Measurements from ENCODE around the gene PCDHGB3.
"Not testable (repeated sequence)": the region's sequence is repeated elsewhere in the genome, so short reads cannot be mapped to it uniquely, and the experiment has no call there.

The PCDHGB3 gene

GRCh38 chr5:141369994-141370848 lies at the start of gene PCDHGB3:
Gene PCDHGB3, plus strand, starts transcription at chr5:141370242. Its CDS starts 153 bp downstream, at chr5:141370395.
- ATAC-seq (no peak), DNase-seq (no peak)

- no peak for ATAC-seq
- DNase-seq: no peak
Measured at GRCh38 chr5:141322261-141322660, 47.8 kb upstream of the PCDHGB3 start.

DNA sequence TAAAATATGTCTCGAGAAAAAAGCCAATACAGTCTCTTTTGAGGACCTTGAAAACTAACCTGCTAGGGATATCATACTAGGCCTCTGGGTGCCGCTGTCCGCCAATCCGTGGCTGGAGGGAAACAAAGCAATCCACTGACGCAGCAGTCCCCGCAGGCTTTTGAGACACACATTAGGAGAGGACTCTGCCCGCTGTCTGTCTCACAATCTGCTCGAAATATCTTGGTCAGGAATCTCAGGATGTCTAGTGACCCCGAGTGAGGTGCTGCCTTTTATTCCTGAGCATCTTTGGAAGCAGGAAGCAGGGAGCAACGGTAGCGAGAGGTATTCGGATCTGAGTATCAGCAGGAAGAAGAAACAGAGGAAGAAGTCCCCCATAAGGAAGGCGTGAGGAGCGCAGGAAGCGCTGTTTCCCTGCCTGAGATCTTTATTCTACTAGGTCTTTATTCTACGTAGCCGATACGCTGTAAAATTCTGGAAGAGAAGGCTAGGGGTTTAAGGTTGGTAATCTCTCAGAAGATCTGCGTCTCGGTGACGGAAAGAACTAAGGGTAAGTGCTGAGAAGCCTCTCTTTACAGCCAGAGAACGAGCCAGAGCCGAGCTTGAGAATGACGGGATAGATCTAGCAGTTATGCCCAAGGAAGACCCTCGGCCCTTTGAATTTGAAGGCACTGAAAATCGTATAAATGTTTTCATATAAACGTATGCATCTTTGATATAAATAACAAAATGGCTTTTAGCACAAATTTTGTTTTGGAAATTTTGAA lies 43.8 kb upstream of the PCDHGB3 start:
- DNase-seq: peak; percentile 58
- peak; percentile 86 for ATAC-seq

DNA sequence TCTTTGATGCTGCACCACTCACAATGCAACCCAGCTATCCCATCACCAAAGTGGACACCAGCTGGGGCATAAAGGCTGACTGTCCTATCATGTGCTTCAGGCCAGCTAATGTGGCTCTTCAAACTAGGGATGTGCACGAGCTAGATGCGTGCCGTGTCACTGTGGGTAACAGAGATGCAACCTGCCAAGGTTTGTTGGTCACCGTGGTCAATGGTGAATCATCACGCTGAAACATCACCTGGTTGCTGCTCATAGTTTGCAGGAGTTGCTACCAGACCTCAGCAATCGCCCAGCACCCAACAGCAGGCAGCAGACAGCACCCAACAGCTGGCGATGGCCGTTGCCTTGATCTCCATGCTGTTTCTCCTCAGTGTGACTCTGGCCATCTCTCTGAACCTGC lies 41.8 kb upstream of the PCDHGB3 start:
- ATAC-seq: no peak
- no peak for DNase-seq

- DNase-seq: no peak
- no peak for ATAC-seq
Measured at GRCh38 chr5:141330299-141331080, 39.6 kb upstream of the PCDHGB3 start, which contains the start of gene PCDHGA1. Gene PCDHGA1, plus strand, starts transcription at chr5:141330514.

GRCh38 chr5:141332571-141332970 lies 37.5 kb upstream of the PCDHGB3 start:
- DNase-seq, ATAC-seq: not testable (repeated sequence)

DNA sequence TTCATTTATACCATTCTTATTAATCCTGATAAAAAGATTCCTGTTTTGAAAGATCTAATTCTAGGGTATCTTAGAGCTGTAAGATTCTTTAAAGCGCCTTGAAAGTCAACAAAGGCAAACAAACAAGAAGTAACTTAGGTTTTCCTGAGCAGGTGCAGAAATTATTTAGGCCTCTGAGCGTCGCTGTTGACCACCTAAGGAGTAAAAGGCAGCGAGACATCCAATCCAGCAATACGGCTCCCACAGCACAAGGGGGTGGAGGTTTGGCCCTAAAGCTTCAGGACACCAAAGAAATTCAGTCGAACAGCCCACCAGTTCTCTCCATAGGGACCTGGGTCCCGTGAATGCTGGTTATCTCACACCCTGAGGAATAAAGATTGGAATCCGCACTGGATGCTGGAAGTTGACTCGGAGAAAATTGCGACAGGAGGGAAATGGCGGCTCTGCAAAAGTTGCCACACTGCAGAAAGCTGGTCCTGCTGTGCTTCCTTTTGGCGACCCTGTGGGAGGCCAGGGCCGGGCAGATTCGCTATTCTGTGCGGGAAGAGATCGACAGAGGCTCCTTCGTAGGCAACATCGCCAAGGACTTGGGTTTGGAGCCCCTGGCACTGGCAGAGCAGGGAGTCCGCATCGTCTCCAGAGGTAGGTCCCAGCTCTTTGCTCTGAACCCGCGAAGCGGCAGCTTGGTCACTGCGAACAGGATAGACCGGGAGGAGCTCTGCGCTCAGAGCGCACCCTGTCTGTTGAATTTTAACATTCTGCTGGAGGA lies 31.3 kb upstream of the PCDHGB3 start, which contains the start of gene PCDHGA2:
PCDHGA2 (plus strand) TSS at position 223 of the 769 bp plus-strand sequence.
- ATAC-seq: no peak
- DNase-seq: no peak

- ATAC-seq, DNase-seq: not testable (repeated sequence)
Measured at GRCh38 chr5:141340781-141341354, 29.2 kb upstream of the PCDHGB3 start.

DNA sequence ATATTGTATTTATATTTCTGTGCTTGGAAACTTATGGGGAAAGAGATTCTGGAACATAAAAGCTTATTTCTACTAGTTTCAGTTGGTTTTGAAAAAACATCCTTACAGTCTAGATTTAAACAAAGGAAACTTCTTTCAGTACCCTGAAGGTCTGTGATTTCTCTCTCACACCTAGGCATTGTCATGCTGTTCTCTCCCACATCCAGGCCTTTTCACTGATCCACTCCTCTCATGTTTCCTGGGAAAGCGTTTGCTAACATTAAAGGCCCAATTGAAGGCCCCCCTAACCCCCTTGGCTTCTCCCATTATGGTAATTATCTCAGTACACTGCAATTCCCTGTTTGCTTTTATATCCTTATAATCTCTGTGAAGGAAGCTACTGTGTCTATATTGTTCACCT lies 27.3 kb upstream of the PCDHGB3 start:
- ATAC-seq (no peak), DNase-seq (no peak)

DNA sequence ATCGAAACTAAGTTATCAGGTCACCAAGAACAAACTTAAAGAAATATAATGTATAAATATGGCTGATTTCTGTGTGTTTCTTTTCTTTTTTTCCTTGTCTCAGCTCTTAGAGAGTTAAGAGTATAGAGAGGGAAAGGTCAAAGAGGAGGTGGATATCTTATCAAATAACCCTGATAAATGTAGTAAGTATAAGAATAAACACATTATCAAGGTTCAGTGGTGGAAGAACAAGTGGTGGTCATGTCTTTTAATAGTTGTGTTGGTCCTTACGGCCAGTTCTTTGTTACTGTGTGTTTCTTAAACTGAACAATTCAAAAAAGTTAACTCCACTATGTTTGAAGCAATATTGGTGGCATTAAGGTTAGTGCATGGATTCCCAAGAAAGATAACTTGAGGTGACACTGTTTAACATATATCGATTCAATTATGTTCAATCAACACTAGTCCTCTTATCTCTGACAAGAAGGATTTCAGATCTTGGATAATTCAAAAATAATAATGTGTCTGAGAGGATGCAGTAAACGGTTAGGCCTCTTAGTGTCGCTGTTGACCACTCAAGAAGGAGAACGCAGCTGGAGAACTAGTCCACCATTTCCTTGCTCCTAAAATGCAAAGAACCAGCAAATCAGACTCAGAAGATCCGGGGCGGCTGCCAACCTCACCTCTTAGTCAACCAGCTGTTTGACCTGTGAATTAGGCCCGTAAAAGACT lies 26.6 kb upstream of the PCDHGB3 start, which contains the start of gene PCDHGA3:
PCDHGA3 (plus strand) TSS at position 588 of the 711 bp plus-strand sequence. CDS start 205 bp downstream, outside the sequence.
- no peak for ATAC-seq
- DNase-seq: no peak

DNA sequence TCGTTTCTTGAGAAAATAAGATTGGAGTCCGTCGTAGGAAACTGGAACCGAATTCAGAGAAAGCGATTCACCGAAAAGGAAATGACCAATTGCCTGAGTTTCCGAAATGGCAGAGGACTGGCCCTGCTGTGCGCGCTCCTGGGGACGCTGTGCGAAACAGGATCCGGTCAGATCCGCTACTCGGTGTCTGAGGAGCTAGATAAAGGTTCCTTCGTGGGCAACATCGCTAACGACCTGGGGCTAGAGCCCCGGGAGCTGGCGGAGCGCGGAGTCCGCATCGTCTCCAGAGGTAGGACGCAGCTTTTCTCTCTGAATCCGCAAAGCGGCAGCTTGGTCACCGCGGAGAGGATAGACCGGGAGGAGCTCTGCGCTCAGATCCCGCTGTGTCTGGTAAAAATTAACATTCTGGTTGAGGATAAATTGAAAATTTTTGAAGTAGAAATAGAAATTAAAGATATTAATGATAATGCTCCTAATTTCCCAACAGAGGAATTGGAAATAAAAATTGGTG lies 26.0 kb upstream of the PCDHGB3 start:
- DNase-seq: no peak

DNA sequence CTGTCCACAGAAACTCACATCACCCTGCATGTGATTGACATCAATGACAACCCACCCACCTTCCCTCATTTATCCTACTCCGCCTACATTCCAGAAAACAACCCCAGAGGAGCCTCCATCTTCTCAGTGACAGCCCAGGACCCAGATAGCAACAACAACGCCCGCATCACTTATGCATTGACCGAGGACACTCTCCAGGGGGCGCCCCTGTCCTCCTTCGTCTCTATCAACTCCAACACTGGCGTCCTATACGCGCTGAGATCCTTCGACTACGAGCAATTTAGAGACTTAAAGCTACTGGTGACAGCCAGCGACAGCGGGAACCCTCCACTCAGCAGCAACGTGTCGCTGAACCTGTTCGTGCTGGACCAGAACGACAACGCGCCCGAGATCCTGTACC lies 24.7 kb upstream of the PCDHGB3 start:
- ATAC-seq (no peak), DNase-seq (no peak)

More for the DNA sequence above, 26.0 kb upstream of the PCDHGB3 start:
- no peak for ATAC-seq

DNA sequence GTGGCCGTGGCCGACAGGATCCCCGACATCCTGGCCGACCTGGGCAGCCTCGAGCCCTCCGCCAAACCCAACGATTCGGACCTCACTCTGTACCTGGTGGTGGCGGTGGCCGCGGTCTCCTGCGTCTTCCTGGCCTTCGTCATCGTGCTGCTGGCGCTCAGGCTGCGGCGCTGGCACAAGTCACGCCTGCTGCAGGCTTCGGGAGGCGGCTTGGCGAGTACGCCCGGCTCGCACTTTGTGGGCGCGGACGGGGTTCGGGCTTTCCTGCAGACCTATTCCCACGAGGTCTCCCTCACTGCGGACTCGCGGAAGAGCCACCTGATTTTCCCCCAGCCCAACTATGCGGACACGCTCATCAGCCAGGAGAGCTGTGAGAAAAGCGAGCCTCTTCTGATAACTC lies 24.0 kb upstream of the PCDHGB3 start:
- not testable (repeated sequence) for ATAC-seq, DNase-seq

DNA sequence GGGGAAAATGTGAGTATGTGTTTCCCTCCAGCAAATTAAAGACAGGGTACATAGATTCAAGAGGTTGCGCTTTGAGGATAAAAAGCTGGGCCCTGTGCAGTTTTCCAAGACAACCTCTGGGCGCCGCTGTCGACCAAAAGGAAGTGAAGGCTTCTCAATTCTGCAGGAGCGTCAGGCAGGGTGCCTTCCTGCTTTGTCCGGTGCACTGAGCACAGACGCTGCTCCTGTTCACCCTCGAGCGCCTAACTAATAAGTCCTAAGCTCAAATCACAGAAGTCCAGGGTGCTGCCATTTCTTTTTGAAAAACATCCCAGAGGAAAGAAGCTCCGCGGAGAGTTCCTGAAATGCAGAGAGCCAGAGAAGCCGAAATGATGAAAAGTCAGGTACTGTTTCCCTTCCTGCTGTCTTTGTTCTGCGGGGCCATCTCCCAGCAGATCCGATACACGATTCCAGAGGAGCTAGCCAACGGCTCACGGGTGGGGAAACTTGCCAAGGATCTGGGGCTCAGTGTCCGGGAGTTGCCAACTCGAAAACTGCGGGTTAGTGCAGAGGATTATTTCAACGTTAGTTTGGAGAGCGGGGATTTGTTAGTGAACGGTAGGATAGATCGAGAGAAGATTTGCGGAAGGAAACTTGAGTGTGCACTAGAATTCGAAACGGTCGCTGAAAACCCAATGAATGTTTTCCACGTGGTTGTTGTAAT lies 20.0 kb upstream of the PCDHGB3 start, which contains the start of gene PCDHGB1:
PCDHGB1 (plus strand) TSS at position 183 of the 703 bp plus-strand sequence; CDS start at position 345, 162 bp downstream.
- ATAC-seq: no peak
- DNase-seq: peak; percentile 22

DNA sequence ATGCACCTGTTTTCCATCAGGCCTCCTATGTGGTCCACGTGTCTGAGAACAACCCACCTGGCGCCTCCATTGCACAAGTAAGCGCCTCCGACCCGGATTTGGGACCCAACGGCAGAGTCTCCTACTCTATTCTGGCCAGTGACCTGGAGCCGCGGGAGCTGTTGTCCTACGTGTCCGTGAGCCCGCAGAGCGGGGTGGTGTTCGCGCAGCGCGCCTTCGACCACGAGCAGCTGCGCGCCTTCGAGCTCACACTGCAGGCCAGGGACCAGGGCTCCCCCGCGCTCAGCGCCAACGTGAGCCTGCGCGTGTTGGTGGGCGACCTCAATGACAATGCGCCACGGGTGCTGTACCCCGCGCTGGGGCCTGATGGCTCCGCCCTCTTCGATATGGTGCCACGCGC lies 18.5 kb upstream of the PCDHGB3 start:
- DNase-seq (no peak), ATAC-seq (no peak)

GRCh38 chr5:141354900-141355469 lies 15.1 kb upstream of the PCDHGB3 start, which contains the start of gene PCDHGA4:
Gene PCDHGA4, plus strand, starts transcription at chr5:141355021. Its CDS starts 87 bp downstream, at chr5:141355108.
- no peak for DNase-seq
- no peak for ATAC-seq

- DNase-seq (no peak), ATAC-seq (no peak)
Measured at GRCh38 chr5:141355641-141356040, 14.4 kb upstream of the PCDHGB3 start.

DNA sequence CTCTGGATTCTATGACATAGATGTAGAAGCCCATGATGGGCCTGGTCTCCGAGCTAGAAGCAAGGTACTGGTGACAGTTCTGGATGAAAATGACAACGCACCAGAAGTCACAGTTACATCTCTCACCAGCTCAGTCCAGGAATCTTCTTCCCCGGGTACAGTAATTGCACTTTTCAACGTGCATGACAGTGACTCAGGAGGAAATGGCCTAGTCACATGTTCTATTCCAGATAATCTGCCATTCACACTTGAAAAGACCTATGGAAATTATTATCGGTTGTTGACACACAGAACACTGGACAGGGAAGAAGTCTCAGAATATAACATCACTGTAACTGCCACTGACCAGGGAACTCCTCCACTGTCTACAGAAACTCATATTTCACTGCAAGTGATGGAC lies 13.9 kb upstream of the PCDHGB3 start:
- ATAC-seq: no peak
- no peak for DNase-seq

DNA sequence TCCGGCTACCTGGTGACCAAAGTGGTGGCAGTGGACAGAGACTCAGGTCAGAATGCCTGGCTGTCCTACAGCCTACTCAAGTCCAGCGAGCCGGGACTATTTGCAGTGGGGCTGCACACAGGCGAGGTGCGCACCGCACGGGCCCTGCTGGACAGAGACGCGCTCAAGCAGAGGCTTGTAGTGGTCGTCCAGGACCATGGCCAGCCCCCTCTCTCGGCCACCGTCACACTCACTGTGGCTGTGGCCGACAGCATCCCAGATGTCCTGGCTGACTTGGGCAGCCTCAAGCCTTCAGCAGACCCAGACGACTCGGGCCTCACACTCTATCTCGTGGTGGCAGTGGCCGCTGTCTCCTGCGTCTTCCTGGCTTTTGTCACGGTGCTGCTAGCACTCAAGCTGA lies 13.1 kb upstream of the PCDHGB3 start:
- ATAC-seq (peak; percentile 19), DNase-seq (no peak)

All from stimulated activated naive CD8-positive, alpha-beta T cell treated with anti-CD3 and anti-CD28 coated beads, Interleukin-15, Interleukin-2, amounts not matched to agents 100 U/mL and 50 U/mL, for 24 hours (primary cell).